Measurements from ENCODE around the gene ACADVL.
"Not testable (repeated sequence)": the region's sequence is repeated elsewhere in the genome, so short reads cannot be mapped to it uniquely, and the experiment has no call there.

ACADVL gene

DNA sequence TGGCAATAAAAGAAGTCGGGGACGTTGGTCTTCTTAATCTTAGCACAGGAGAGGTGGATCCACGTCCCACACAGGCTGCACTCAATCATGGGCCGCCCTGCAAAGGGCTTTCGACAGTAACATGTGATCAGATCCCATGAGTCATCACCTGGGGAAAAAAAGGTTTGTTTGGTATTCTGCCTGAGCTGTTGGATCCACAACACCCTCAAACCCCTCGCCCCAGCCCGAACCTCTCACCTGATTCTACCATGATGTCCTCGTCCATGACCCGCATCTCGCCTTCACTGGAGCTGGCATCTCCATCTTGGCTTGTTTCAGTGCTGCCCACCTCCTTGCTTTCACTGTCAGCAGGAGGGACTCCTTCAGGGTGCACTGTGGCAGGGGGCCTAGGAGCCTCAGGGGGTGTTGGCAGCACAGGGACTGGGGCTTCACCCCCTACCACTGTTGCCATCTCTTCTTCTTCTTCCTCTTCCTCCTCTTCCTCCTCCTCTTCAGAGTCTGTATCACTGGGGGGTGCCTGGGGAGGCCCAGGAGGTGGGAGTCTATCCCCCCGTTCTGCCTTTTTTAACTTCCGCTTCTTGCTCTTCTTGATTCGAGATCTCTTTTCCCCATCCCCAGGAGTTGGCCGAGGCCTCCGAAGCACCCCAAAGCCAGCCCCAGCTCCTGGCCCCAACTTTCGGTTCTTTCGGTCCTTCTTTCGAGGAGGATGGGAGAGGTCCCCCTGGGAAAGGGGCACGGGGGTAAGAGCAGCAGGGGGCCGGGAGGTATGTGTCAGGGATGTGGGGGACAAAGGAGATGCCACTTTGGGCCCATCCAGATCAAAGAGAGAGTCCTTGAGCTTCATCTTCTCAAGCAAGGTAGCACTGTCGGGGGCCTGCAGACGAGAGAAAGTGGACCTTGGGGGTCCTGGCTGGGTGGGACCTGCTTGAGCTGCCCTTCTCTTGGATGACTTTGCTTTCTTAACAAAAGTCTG, 16.2 kb downstream of the ACADVL start:
- DNase-seq: no peak

DNA sequence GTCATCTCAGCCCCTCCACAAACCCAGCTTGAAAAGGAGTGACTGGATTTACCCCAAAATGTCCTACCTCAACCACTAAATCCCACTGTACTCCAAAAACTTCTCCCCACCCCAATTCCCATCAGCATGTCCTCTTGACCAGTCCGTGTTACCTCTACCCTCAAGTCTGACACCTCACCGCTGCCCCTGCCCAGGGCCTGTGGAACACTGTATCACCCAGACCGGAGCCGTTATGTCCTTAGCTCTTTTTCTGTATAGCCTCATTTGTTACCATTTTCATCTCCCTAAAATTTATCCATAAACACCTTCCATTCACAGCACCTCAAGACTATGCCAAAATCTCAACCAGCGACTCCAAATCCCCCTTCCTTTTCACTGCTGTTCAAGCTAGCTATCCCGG, 17.1 kb downstream of the ACADVL start:
- no peak for DNase-seq

DNA sequence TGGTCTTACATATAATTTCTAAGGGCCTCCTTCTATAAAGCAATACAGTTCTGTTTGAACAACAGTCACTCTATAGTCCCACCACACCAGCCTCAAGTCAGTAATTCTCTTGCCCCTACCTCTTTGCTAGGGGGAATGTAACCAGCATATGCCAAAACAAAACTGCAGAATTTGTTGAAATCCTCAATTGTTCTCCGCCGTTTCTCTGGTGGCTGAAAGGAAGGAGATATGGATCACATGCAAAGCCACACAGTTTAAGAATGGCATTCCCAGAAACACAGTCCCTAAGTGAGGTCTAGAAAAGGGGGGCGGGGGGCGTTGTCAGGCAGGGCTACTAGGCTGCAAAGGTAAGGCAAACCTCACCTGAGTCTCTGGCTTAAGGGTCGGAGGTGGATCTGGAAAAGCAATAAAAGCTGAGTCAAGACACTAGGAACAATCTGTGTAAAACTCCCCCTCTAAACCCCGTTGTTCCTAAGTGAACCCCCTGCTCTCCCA, 17.6 kb downstream of the ACADVL start:
- no peak for DNase-seq

DNA sequence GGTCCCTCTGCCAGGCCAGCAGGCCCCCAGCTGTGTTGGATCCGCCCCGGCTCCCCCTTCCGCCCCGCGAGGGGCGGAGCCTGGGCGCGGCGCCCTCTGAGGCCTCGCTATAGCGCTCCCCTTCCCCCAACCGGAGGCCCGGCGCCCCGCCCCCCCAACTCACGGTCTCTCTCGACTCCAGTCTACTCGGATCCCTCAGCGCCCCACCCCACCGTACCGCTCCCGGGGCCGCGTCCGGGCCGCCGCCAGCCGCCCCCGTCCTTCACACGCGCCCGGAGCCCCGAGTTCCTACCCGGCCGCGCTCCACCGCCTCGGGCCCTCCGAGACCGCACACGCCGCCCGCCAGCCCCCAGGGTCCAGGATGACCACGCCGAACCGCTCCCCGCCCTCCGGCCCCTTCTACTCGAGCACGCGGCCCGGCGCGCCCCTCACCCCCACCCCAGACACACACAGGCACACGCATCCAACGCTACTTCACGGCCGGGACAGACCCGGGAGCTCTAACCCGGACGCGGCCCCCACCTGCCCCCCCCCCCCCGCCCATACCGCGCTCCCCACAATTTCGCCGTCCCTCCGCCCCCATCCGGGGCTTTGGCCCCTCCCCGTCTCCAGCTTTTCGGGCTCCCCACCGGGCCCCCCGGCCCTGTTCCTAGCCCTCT, 18.2 kb downstream of the ACADVL start:
- DNase-seq: peak in 1 of 2 donors; percentile 47

DNA sequence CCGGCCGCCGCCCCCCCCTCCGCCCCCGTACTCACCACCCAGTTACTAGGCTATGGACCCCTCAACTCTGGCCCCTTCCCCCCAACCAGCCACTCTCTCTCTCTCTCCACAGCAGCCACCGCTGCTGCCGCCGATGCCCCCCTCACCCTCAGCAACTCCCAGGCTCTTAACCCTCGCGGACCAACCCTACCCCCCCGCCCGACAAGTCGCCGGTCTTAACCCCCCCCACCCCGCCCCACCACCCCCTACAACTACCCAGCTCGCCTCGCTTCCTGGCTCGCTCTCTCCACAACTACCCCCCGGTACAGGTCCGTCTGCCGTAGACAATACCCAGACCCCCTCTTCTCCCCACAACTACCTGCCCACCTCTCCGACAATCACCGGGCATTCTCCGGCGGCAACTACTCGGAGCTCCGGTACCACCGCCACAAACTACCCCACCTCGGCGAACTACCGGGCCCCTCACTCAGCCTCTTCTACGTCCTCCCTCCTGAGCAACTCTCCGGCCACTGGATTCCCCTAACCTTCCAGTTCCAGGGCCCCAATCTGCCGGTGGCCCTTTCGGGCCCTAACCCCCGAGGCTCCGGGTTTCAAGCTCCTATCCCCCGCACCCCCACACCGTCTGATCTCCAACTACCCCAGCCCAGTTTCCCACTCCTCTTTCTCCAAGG, 18.8 kb downstream of the ACADVL start:
- peak in 1 of 2 donors; percentile 39 for DNase-seq

DNA sequence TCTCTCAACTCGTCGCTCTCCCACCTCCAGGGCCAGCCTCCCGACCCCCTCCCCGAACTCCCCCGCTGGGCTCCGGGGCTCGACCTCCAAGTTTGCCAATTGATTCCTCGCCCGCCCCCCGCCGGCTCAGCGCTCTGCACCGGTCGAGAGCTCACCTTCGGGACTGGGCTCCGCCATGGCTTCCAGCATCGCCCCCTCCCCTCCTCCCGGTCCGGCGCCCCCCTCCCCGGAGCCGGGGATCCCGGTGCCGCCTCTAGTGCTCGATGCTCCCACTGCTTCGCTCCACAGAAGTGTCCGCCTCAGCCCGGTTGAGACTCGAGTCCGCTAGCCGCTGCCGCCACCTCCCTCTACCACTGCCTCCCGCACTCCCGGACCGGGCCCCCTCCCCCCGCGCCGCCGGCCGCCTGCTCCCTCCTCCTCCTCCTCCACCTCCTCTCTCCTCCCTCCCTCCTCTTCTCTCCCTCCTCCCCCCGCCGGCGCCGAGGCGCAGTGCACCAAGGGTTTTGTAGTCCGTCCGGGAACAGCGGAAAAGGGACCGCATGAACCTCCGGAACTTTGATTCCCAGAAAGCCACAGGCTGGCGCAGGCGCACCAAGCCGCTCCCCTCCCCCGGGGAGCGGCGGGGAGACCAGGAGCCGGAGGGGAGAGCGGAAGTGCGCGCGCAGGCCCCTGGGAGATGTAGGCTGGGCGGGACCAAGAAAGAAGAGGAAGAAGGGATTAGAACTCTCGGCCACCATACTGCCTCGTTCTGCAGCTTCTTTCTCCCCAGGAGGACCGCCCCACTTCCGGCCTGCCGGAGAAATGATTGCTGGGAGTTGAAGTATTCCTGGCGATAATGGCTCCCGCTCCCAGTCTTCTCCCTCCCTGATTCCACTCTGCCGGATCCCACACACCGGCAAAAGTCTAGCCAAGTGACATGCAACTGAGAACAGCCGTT, 19.6 kb downstream of the ACADVL start, which contains the start of gene PHF23:
Gene PHF23 (minus strand): TSS at position 367 of the 937 bp plus-strand sequence. CDS start 178 bp downstream, at position 189.
- DNase-seq: peak; percentile 99

DNA sequence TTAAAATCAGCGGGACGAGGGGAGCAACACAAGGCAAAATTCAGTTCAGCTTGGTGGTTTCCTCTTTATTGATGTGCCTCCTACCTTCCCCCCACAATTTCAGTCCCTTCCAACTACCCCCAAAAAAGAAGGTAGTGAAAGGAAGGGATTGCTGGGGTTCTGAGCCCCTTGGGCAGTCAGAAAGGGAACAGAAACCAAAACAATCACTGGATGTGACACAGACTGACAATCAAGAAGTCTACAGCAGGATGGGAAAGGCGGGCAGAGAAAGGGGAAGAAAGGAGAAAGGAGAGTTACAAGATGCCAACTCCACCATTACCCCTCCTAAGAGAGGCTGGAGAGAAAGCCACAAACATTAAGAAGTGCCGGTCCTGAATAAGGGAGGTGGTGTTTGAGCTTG, 20.6 kb downstream of the ACADVL start:
- no peak for DNase-seq

DNA sequence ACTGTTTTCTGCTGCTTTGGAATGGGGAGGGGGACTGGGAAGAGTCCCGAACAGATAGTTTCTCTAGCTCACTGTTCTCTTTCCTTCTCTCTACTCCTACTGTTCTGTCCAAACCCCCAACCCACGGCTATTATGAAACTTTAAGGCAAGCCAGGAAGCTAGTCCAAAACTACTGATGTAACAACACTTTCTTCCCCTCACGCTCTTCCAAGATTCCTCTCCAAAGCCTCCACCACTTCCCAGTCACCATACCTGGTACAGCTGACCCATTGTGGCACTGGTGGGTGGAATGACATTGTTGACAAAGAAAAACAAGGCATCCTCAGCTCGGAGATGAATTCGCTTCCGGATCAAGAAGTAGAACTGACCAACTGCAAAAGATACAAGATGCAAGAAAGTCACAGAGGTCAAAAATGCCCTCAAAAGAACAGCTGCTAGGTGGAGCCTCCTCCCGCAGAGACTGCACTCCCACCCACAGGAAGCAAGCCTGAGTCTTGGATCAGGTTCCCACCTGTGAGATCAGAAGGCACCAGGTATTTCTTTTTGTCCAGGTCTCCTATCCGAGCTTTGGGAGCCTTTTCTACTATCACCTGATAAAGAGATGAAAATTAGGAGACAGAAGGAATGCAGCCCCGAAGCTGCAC, 21.5 kb downstream of the ACADVL start:
- DNase-seq: no peak

DNA sequence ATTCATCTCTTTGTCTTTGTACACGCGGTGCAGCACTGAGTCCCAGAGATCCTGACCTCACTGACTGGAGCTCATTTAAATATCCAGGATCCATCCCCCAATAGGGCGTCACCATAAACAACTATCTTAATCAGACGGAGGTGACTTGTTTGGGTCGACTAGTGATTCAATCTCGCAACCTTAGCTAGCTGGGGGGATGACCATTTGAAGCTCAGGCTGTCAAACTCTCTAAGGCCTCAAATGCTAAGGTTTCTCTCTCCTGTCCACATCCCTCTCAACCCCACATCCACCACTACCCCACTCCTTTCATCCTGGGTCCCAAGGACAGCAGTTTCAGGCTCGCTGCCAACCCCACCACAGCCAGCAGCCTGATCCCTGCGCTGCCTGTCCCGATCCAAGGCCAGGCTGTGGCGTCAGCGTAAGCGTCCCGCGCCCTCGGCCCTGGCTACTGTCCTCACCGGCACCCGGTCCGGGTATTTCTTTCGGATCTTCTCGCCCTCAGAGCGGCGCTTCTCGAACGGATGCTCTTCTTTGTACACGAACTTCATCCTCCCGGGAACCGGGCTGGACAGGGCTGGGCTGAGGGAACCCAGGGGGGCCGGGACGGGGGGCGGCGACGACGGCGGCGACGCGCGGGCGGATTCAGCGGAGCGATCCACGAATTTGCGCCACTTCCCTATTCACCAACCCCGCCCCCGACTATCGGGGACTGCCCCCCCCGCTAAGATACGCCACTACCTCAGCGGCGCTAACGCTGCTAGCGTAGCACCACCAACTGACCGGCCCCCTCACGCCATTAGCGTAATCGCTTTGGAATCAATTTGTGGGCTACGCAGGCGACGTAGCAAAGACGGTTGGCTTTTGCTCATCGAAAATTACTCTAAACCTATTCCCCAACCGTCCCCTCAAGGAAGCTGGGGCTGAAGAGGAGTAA, 22.3 kb downstream of the ACADVL start, which contains the start of gene GABARAP:
Gene GABARAP (minus strand): TSS at position 667 of the 934 bp plus-strand sequence. CDS start 119 bp downstream, at position 548.
- peak; percentile 88 to 89 for DNase-seq

DNA sequence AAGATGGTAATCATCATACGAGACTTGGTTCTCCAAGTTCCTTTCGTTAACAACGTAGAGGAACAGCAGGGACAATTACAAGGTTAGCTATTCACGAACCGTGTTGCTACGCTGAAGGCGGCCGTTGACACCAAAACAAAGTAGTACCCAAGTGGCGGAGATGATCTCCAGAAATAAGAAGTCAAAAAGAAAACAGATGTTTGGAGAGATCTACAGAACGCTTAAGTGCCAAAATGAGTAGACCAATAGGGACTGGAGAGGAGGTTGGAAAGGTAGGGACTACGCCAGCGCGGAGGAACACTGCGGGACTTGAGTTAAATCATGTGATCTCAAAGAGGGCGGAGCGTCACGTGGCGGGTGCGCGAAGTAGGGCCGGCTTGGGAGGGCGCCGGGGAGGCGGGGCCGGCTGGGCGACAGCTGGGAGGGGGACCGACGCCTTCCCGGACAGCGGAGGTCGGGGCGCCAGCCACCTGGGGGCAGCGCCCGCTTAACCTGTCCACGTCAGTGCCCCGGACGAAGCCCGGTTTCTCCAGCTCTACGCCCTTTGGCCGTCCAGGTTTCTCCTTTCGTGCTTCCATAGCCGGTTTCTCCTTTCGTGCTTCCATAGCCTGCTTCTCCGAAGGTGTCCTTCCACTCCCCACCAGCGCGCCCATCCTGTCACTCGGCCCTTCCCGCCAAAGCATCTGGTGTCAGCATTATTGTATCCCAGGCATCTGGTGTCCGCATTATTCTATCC, 23.1 kb downstream of the ACADVL start:
- peak; percentile 85 to 94 for DNase-seq

DNA sequence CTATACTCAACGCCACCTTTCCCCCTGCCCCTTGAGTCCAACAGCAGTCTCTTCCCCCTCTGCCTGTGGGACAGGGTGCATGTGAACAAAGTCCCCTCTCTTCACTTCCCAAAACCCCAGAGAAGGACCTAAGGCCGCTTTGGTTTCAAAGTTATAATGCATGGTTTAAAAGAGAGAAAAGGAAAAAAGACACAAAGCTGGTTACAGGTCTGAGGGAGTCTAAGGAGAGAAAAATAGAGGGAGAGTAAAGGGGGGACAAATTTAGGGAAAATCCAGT, 23.7 kb downstream of the ACADVL start:
- no peak for DNase-seq

DNA sequence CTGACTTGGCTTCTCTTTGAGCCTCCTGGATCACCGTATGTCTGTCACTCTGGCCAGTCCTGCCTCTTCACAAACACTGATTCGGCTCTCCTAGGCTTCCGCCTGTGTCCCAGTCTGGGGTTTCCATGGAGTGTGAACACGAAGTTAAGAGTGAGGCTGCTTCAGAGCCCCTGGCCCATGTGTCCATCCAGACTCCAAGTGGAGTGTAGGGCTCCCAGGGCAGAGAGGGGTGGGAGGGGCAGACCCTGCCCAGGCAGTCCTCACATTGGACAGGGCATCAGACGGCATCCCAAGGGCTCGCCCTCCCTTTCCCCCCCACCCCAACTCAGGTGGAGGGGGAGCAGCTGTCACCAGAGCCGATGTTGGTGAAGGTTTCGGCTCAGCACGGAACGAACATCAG, 24.1 kb downstream of the ACADVL start:
- DNase-seq: not testable (repeated sequence)

DNA sequence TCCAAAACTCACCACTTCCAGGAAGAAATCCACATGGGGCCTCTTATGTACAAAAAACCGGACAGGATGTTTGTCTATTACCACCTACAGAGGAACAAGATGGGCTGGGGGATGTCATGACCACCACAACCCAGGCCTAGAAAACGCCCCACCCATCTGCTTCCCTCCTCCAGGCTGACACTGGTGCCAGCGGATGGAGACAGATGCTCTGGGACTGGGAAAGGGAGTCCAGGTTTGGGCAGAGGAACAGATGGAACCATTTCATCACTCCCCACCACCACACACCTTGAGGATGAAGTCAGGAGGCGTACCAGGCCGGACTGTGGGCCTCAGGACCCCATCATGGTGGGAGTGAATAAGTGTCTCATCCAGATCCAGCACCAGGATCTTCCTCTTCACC, 27.0 kb downstream of the ACADVL start:
- no peak for DNase-seq

DNA sequence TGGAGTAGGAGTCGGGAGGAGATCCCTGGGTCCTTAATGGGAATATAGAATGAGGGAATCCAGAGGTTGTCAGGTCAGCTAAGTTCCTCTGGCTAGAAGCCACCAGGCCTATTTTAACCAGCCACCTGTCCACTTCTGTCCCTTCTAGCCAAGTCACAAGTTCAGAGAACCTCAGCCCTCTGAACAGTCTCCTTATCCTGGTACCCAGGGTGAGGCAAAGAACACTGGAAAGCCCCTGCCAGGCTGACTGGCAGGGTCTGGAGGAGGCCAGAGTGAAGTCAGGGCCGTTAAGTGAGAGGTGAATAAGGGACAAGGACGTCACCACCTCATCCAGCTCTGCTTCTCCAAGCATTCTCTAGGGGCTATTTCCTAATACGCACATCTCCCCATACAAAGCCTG, 29.1 kb downstream of the ACADVL start:
- no peak for DNase-seq

DNA sequence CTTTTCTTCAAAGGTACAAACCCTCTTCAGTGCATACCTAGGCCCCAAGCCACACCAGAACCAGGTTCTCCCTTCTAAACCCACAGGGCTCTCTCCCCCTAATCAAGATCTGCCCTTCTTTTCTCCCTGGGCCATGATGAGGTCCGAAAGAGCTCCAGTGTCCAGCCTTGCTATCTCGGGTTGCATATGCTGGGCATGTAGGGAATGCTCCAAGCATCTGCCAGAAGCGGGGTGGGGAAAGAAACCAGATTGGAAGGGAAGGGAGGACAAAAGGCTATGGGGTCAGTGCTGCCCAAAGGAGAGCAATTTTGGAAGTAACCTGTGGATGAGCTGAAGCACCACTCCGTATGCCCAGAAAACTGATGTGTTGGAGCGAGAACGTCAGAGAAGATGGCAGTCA, 29.5 kb downstream of the ACADVL start:
- DNase-seq: no peak

DNA sequence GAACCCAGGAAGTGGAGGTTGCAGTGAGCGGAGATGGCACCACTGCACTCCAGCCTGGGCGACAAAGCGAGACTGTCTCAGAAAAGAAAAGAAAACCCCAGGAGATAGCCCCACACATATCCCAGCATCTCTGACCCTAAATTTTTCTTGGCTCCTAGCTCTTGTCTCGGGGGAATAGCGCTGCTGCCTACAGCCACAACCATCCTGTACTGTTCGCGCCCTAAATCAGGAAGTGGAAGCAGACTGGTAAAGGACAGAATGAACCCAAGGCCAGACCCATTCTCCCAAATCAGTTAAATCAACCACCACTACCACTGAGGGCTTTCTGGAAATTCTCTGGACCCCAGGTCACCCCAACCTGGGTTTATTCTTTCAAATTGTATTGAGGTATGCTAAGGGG, 30.1 kb downstream of the ACADVL start:
- DNase-seq: no peak

DNA sequence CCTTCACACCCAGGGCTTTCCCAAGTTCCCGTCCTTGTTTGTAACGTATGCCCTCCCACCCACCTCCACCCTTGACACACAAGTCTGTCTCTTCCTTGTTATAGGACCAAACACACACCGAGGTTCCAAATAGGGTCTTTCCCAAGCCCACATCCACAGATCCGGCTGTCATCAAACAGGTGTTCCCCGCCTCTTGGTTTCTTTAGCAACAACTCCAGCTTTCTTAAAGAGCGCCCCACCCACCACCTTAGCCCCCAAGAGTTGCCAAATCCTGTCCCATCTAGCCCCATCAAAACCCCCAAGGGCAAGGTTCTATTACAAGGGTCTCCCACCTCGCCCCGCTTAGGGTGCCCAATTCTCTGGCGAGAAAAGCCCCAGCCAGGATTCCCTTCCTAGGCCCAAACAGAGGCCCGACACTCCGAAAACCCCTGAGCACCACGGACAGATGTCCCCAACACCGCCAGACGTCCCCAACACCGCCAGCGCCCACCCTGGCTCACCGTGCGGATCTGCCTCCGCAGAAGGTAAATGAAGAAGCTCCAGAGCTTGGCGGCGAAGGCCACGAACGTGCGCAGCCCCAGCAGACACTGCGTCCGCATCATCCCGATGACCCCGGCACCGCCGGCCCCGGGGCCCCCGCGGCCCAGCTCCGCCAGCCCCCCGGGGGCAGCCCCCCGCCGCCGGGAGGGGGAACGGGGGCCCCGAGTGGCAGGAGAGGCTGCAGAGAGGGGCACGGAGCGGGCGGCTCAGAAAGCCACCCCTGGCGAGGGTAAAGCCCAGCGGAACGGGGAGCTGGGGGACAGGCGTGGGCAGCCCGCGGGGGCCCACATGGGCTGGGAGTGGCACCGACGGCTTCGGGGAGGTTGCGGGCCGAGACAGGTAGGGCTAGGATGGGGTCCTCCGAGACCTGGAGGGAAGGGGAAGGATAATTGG, 31.2 kb downstream of the ACADVL start:
- no peak for DNase-seq

DNA sequence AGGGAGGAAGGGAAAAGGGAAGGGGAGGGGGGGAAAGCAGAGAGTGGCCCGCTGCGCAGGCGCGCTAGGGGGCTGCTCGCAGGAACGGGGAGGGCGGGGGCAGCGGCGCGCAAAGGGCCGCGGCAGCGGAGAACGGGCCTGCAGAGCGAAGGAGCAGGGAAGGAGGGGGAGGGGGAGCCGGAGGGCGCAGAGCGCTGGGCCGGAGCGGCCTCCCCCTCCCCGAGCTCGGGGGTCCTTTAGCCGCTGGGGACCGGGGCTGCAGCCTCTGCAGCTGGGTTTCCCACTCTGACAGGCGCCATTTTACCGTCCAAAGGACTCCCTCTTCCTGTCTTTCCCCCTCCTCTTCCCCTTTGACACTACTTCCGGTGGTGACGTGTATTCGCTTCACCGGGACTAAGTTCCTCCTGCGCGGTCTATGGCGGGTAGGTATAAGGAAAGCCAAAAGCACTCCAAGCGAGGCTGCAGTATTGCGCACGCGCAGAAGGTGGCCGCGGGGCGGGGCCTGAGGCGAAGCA, 32.0 kb downstream of the ACADVL start, which contains the start of gene CTDNEP1:
Gene CTDNEP1 (minus strand): TSS at position 74 of the 515 bp plus-strand sequence. CDS start 438 bp downstream, outside the sequence.
- peak; percentile 97 to 99 for DNase-seq

All from hippocampal formation (tissue), 2 donors.